ENCODE data around the gene DLST.

DLST gene

DNA sequence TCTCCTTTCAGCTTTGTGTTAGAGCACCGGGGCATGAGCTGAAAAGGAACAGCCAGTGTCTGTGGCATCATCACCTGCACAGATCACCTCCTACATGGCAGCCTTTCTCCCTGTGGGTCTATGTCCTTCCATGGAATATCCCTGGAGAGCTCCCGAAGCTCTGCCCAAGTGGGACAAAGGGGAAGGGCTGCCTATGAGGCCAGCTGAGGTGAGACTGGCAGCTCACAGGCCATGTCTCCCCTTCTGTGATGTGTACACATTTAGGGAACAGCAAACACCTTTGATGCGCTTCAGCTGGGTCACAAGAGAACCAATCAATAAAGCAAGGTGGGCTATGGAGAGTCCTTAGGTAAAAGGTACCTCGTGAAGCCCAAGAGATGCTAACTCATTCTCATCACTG, 9.9 kb upstream of the DLST start:
- Histone ChIP-seq H3K9me3 (replicated peaks; ENCODE audit: insufficient read depth, low read length) (no peaks in the 10 kb centered on the region), H3K27ac (ENCODE audit: low read length) (no peak overlapping the region), H4K20me1 (ENCODE audit: insufficient read depth, low read length) (no peaks in the 10 kb centered on the region), H3K4me1 (ENCODE audit: low read length) (no peaks in the 10 kb centered on the region), H3K4me2 (ENCODE audit: low read depth, low read length) (no peak overlapping the region), H2AFZ (ENCODE audit: low read length) (no peak overlapping the region), H3K9ac (ENCODE audit: low read length) (no peak overlapping the region), H3K9me2 (replicated peaks; ENCODE audit: insufficient read depth, low read length) (no peaks in the 10 kb centered on the region), H3K27me3 (replicated peaks; ENCODE audit: insufficient read depth, low read length) (no peaks in the 10 kb centered on the region), H3K4me3 (ENCODE audit: low read length) (no peak overlapping the region), H3K36me3 (replicated peaks; ENCODE audit: insufficient read depth, low read length) (no peaks in the 10 kb centered on the region), H3F3A (ENCODE audit: insufficient read depth, low read length) (no peaks in the 10 kb centered on the region), H3K79me2 (ENCODE audit: low read length) (no peaks in the 10 kb centered on the region)
- no peak for DNase-seq
- TF ChIP-seq EZH2phosphoT487 (IDR thresholded peaks at IDR 0.05; ENCODE audit: low read length) (no peak), EZH2 (optimal IDR thresholded peaks at IDR 0.05; ENCODE audit: low read depth, low read length) (no peak)
- TF ChIP-seq, protein P1, sequence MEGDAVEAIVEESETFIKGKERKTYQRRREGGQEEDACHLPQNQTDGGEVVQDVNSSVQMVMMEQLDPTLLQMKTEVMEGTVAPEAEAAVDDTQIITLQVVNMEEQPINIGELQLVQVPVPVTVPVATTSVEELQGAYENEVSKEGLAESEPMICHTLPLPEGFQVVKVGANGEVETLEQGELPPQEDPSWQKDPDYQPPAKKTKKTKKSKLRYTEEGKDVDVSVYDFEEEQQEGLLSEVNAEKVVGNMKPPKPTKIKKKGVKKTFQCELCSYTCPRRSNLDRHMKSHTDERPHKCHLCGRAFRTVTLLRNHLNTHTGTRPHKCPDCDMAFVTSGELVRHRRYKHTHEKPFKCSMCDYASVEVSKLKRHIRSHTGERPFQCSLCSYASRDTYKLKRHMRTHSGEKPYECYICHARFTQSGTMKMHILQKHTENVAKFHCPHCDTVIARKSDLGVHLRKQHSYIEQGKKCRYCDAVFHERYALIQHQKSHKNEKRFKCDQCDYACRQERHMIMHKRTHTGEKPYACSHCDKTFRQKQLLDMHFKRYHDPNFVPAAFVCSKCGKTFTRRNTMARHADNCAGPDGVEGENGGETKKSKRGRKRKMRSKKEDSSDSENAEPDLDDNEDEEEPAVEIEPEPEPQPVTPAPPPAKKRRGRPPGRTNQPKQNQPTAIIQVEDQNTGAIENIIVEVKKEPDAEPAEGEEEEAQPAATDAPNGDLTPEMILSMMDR (IDR thresholded peaks at IDR 0.05; ENCODE audit: low read length), result no peak

DNA sequence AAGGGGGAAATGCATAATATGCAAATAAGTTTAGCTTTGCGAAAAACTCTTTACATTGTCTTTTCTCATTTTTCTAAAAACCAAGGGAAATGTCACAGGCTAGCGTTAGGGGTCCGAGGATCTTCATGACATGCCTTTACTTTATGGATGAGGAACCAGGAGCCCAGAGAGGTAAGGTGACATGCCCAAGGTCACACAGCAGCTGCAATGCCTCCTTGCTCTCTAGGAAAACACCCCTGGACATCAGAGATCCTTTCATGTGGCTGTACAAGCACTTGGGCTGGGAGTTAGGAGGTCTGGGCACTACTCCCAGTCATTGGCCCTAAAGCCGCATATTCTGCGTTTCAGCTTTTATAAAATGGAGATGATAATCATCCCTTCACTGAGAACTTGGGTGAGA, 6.5 kb upstream of the DLST start:
- Histone ChIP-seq H3K4me3 (ENCODE audit: low read length) (no peak overlapping the region), H3K27me3 (replicated peaks; ENCODE audit: insufficient read depth, low read length) (no peaks in the 10 kb centered on the region), H3K9me2 (replicated peaks; ENCODE audit: insufficient read depth, low read length) (no peaks in the 10 kb centered on the region), H3K4me1 (ENCODE audit: low read length) (no peaks in the 10 kb centered on the region), H3F3A (ENCODE audit: insufficient read depth, low read length) (no peaks in the 10 kb centered on the region), H3K36me3 (replicated peaks; ENCODE audit: insufficient read depth, low read length) (no peaks in the 10 kb centered on the region), H2AFZ (ENCODE audit: low read length) (no peak overlapping the region), H4K20me1 (ENCODE audit: insufficient read depth, low read length) (no peaks in the 10 kb centered on the region), H3K9ac (ENCODE audit: low read length) (no peak overlapping the region), H3K9me3 (replicated peaks; ENCODE audit: insufficient read depth, low read length) (no peaks in the 10 kb centered on the region), H3K4me2 (ENCODE audit: low read depth, low read length) (no peak overlapping the region), H3K27ac (ENCODE audit: low read length) (no peak overlapping the region), H3K79me2 (ENCODE audit: low read length) (no peaks in the 10 kb centered on the region)
- no peak for DNase-seq
- TF ChIP-seq EZH2phosphoT487 (IDR thresholded peaks at IDR 0.05; ENCODE audit: low read length) (no peak), EZH2 (optimal IDR thresholded peaks at IDR 0.05; ENCODE audit: low read depth, low read length) (no peak)
- TF ChIP-seq, protein P1 (IDR thresholded peaks at IDR 0.05; ENCODE audit: low read length), result no peak

DNA sequence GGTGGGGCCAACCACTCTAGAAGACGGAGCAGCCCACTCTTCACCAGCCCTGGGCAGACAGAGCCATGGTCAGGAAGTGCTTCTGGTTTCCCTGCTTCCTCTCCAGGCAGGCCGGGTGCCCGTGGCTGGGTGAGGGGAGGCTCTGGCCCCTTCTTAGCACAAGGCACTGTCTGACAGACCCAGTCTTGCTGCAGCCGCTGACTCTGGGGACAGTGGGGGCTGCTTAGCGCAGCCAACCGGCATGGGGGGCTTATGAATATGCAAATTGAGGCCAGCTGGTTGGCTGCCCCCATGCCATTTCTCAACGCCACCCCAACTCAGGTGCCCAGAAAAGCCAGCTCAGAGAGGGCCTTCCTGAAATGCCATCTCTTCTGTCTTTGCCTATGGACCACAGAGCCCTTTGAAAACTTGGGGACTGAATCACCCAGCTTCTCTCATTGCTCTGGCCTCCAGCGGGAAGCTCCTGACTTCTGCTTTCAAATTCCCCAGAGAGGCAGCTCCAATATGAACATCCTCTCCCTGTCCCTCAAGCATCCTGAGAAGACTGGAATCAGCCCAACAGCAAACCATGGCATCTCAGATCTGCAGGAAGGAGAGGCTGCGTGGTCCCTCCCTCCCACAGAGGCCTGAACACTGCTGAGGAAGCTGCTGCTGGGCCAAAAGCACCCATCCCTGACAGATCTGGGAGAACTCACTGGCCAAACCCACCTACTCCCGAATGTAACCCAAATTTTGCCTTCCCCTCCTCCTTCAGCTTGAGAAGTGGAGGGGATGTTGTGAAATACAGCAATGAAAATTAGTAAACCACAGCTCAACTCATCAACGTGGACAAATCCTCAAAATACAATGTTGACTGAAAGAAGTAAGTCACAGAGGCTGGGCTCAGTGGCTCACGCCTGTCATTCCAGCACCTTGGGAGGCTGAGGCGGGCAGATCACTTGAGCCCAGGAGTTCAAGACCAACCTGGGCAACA, 5.5 kb upstream of the DLST start, which contains the start of gene PROX2:
TSS of gene PROX2 (minus strand) at position 205 of the 973 bp plus-strand sequence. CDS start 12,311 bp downstream, outside the sequence.
- no peak within 1 kb of the TSS for H3K27ac ChIP-seq (ENCODE audit: low read length)
- no peak within 1 kb of the TSS for H3K4me3 ChIP-seq (ENCODE audit: low read length)
- H3K9me3 ChIP-seq (replicated peaks; ENCODE audit: insufficient read depth, low read length), result no peaks in the 10 kb centered on the region
- no peaks in the 10 kb centered on the region for H3F3A ChIP-seq (ENCODE audit: insufficient read depth, low read length)
- no peaks in the 10 kb centered on the region for H3K9me2 ChIP-seq (replicated peaks; ENCODE audit: insufficient read depth, low read length)
- H3K79me2 ChIP-seq (ENCODE audit: low read length), result no peaks in the 10 kb centered on the region
- no peaks in the 10 kb centered on the region for H3K27me3 ChIP-seq (replicated peaks; ENCODE audit: insufficient read depth, low read length)
- no peak within 1 kb of the TSS for H3K9ac ChIP-seq (ENCODE audit: low read length)
- H4K20me1 ChIP-seq (ENCODE audit: insufficient read depth, low read length), result no peaks in the 10 kb centered on the region
- no peak for DNase-seq
- TF ChIP-seq EZH2 (optimal IDR thresholded peaks at IDR 0.05; ENCODE audit: low read depth, low read length) (no peak), EZH2phosphoT487 (IDR thresholded peaks at IDR 0.05; ENCODE audit: low read length) (no peak)
- TF ChIP-seq, protein P1 (IDR thresholded peaks at IDR 0.05; ENCODE audit: low read length), result no peak
- no peak within 1 kb of the TSS for H3K4me2 ChIP-seq (ENCODE audit: low read depth, low read length)
- H3K36me3 ChIP-seq (replicated peaks; ENCODE audit: insufficient read depth, low read length), result no peaks in the 10 kb centered on the region
- H2AFZ ChIP-seq (ENCODE audit: low read length), result no peak within 1 kb of the TSS
- no peaks in the 10 kb centered on the region for H3K4me1 ChIP-seq (ENCODE audit: low read length)
